Nephron (organoid): Measurements from ENCODE around the gene NMT2.

ENCODE experiments used
- H3K27ac Mint-ChIP-seq, 3 experiments: 2 replicates each; pipeline ENCODE4 v1.8.0; 2020; ENCODE audit warnings: mixed read lengths in 3 of 3, mild to moderate bottlenecking in 2 of 3, moderate library complexity in 1 of 3
- H3K27me3 Mint-ChIP-seq: 2 replicates; pipeline ENCODE4 v1.8.0; 2021; ENCODE audit warnings: low read depth, mild to moderate bottlenecking, moderate library complexity, mixed read lengths
- H3K36me3 Mint-ChIP-seq: 2 replicates; pipeline ENCODE4 v1.8.0; 2020; ENCODE audit warnings: low read depth, mixed read lengths
- H3K4me1 Mint-ChIP-seq: 2 replicates; pipeline ENCODE4 v1.8.0; 2020; ENCODE audit warnings: mixed read lengths
- H3K4me3 Mint-ChIP-seq, 3 experiments: 2 replicates each; pipeline ENCODE4 v1.8.0; 2020; ENCODE audit warnings: mild to moderate bottlenecking in 3 of 3, mixed read lengths in 3 of 3, moderate library complexity in 2 of 3
- H3K9me3 Mint-ChIP-seq: 2 replicates; pipeline ENCODE4 v1.8.0; 2020; ENCODE audit warnings: mixed read lengths
- TF ChIP-seq, protein P1 (sequence below), 3 experiments: fragments of 200-600 bp; sonication (generic); IDR thresholded peaks; one replicate each; pipeline ENCODE4 v1.5.0; 2021; ENCODE audit warnings: antibody characterized with exemption in 3 of 3; ENCODE audit not compliant: unreplicated experiment in 3 of 3

Gene NMT2

DNA sequence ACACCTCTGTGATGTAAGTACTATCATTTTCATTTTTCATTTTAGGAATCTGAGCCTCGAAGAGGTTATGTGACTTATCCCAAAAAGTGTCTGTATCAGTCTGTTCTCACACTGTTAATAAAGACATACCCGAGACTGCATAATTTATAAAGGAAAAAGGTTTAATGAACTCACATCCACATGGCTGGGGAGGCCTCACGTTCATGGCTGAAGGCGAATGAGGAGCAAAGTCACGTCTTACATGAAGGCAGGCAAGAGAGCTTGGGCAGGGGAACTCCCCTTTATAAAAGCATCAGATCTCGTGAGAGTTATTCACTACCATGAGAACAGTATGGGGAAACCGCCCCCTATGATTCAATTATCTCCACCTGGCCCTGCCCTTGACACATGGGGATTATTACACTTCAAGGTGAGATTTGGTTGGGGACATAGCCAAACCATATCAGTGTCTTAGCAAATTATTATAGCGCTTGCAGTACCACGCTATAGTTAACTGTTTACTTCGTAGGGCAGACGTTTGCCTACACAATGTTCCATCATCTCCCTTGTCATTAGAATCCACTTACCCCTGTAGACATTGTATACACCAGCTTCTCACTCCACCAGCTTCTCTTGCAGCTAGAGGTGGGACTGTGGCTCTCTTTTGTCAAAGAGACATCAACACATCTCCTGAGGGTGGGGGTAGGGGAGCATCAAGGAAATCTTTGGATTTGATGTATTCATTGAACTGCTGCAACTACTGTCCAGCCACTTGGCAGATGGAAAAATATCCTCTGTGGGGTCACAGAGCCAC, 15.4 kb upstream of the NMT2 start:
- Mint-ChIP-seq H3K27ac (no peak overlapping the region), H3K36me3 (no peaks in the 10 kb centered on the region), H3K9me3 (no peaks in the 10 kb centered on the region), H3K27me3 (no peaks in the 10 kb centered on the region), H3K4me1 (peaks cover 14% of the 10 kb centered on the region), H3K4me3 (no peak overlapping the region)
- TF ChIP-seq, protein P1, sequence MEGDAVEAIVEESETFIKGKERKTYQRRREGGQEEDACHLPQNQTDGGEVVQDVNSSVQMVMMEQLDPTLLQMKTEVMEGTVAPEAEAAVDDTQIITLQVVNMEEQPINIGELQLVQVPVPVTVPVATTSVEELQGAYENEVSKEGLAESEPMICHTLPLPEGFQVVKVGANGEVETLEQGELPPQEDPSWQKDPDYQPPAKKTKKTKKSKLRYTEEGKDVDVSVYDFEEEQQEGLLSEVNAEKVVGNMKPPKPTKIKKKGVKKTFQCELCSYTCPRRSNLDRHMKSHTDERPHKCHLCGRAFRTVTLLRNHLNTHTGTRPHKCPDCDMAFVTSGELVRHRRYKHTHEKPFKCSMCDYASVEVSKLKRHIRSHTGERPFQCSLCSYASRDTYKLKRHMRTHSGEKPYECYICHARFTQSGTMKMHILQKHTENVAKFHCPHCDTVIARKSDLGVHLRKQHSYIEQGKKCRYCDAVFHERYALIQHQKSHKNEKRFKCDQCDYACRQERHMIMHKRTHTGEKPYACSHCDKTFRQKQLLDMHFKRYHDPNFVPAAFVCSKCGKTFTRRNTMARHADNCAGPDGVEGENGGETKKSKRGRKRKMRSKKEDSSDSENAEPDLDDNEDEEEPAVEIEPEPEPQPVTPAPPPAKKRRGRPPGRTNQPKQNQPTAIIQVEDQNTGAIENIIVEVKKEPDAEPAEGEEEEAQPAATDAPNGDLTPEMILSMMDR (IDR thresholded peaks at IDR 0.05; ENCODE audit: unreplicated experiment in 3 of 3): no peak

DNA sequence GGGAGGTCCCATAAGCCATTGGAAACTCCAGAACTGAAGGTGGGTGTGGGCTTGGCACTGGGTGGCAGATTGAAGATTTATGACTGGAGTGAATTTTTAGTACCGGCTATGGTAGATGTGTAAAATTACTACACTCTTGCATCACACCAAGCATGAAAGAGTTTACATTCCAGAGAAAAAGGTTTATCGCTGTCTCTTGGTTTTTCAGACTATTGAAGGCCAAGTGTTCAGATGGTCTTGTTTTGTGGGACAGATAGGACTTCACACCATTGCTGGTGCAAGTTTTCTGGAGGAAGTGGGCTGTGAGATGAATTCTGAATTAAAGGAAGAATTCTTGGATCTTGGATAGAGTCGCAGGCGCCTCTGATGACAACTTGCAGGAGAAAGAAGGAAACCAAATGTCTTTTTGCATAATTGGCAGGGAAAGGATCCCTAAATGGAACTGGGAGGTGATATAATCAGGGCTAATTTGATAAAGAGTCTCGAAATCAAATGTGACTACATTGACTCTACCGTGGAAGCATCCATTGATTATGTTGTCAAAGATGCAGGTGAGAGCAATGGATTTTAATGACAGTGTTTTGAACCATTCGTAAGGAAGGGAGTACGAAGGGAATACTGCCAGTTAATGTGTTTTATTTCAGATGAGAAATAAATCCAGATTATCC, 14.2 kb upstream of the NMT2 start:
- Mint-ChIP-seq H3K9me3 (no peaks in the 10 kb centered on the region), H3K4me1 (peaks cover 14% of the 10 kb centered on the region), H3K27me3 (no peaks in the 10 kb centered on the region), H3K36me3 (no peaks in the 10 kb centered on the region), H3K4me3 (no peak overlapping the region), H3K27ac (peak overlapping the region in 1 of 3 experiments; percentile 20)
- TF ChIP-seq, protein P1 (IDR thresholded peaks at IDR 0.05; ENCODE audit: unreplicated experiment in 3 of 3): no peak

DNA sequence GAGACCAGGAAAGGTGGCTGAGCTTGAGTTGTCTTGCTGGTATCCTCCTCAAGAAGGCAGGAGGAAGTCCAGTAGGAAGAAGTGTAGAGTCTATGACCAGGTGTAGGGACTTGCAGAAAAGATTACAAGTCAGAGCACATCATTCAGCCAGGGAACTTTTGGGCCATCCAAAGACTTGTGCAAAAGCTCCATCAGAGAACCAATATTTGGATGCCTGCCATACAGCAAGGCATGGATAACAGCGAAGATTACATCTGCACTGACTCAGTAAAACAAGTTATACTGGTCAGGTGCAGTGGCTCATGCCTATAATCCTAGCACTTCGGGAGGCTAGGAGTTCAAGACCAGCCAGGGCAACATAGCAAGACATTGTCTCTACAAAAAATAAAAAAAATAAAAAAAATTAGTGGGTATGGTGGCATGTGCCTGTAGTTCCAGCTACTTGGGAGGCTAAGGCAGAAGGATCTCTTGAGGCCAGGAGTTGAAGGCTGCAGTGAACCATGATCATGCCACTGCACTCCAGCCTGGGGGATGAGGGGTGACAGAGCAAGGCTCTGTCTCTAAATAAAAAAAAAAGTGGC, 13.2 kb upstream of the NMT2 start:
- H3K36me3 Mint-ChIP-seq: no peaks in the 10 kb centered on the region

DNA sequence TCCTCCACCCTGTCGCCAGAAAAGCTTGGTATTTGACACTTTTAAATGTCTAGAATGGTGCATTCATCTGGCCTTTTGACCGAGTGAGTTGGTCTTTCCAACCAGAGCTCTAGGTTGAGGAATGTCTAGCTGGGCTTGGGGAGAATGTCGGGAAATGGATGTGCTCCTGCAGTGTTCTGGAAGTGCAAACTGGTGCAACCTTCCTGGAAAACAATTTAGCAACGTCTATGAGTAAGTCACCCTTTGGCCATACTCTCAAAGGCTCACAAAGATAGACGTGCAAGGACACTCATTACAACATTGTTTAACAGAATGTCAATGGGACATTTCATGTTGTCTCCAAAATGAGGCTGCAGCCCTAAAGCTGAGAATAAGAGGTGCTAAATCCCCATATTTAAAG, 12.2 kb upstream of the NMT2 start:
- Mint-ChIP-seq H3K27me3 (no peaks in the 10 kb centered on the region), H3K27ac (no peak overlapping the region), H3K9me3 (no peaks in the 10 kb centered on the region), H3K4me1 (peaks cover 14% of the 10 kb centered on the region), H3K36me3 (no peaks in the 10 kb centered on the region), H3K4me3 (no peak overlapping the region)
- TF ChIP-seq, protein P1 (IDR thresholded peaks at IDR 0.05; ENCODE audit: unreplicated experiment in 3 of 3): no peak

More for the DNA sequence above, 13.2 kb upstream of the NMT2 start:
- no peaks in the 10 kb centered on the region for H3K27me3 Mint-ChIP-seq
- TF ChIP-seq, protein P1 (IDR thresholded peaks at IDR 0.05; ENCODE audit: unreplicated experiment in 3 of 3): no peak
- H3K4me3 Mint-ChIP-seq: no peak overlapping the region
- H3K9me3 Mint-ChIP-seq: no peaks in the 10 kb centered on the region
- no peak overlapping the region for H3K27ac Mint-ChIP-seq
- H3K4me1 Mint-ChIP-seq: peaks cover 14% of the 10 kb centered on the region

DNA sequence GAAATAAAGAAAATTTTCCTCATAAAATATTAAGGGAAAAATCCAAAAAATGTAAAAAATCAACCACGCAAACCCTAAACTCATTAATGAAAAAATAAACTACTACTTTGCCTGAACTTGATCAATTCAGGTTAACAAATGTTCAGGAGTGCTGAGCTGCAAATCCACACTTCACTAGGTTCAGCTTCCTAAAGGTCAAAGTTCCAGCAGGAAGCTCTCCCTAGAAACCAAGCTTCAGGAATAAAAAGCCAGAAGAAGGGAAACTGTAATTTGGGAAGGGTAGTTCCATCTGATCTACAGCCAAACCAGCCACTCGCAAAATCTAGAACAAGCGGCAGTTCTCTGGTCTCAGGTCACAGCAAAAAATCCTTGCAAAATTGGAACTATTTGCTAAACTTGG, 7.8 kb upstream of the NMT2 start:
- no peaks in the 10 kb centered on the region for H3K9me3 Mint-ChIP-seq
- TF ChIP-seq, protein P1 (IDR thresholded peaks at IDR 0.05; ENCODE audit: unreplicated experiment in 3 of 3): no peak
- H3K27me3 Mint-ChIP-seq: peaks cover 4% of the 10 kb centered on the region
- H3K4me1 Mint-ChIP-seq: no peaks in the 10 kb centered on the region
- H3K36me3 Mint-ChIP-seq: no peaks in the 10 kb centered on the region
- no peak overlapping the region for H3K27ac Mint-ChIP-seq
- no peak overlapping the region for H3K4me3 Mint-ChIP-seq
